Measurements from ENCODE around the gene ALDH1L1. TPM values are rescaled to one million over a fixed set of nuclear protein-coding genes. Genes with fewer than 3 reads are reported as not detected.

Gene ALDH1L1
- total RNA-seq, 1 experiment from 2014 or later = 0.36 TPM

DNA sequence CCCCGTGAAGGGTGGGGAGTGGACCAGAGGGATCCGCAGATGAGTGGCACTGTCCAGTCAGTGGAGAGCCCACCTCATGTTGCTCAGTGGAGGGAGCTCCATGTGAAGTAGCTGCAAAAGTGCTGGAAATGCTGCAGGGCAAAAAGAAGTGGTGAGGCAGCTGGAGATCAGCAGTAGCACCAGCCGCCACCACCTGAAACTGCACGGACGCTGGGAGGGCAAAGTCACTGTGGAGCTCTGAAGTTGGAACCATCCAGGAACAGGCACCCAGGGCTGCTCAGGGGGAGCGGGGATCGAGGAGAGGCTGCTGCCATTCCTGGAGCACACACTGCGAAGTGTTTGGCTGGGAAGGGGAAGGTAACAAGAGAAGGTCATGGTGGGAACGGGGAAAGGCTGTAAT lies 6.4 kb upstream of the ALDH1L1 start:
- CTCF ChIA-PET = interaction anchor here (0.6 to 1.2 kb wide), 2 partner anchors 11 to 54 kb away, joined by 3 read pairs; no protein-coding TSS in a partner anchor

DNA sequence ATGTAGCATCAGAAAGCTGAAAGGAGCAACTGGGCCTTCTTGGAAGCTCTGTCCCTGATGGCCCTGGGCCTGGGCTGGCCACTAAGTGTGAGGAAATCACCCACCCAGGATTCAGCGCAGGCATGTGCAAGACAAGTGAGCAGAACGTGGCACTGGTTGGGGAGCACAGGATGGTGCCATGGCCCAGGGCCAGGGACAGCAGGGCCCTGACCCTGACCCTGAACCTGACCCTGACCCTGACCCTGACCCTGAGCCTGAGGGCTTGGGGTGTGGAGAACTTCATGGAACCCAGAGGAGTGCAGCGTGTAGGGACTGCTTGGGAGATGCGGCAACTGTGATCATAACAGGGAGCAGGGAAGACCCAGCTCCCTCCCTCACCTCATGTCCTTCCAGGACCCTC lies 5.9 kb upstream of the ALDH1L1 start:
- CTCF ChIA-PET = interaction anchor here (0.6 to 1.2 kb wide), 2 partner anchors 12 to 54 kb away, joined by 3 read pairs; no protein-coding TSS in a partner anchor
- no peak for ATAC-seq

More for the DNA sequence above, 6.4 kb upstream of the ALDH1L1 start:
- intact Hi-C loops (cut with micrococcal nuclease; ENCODE audit: unreplicated experiment) (no loop called here), in situ Hi-C loops (cut with HindIII; ENCODE audit: low pct_unique_long_range_greater_than_20kb, low sequenced_read_pairs) (no loop called here)
- no peak for TF ChIP-seq TCF7L2 (IDR thresholded peaks at IDR 0.05; ENCODE audit: low read depth, low read length)
- TF ChIP-seq, protein P1, sequence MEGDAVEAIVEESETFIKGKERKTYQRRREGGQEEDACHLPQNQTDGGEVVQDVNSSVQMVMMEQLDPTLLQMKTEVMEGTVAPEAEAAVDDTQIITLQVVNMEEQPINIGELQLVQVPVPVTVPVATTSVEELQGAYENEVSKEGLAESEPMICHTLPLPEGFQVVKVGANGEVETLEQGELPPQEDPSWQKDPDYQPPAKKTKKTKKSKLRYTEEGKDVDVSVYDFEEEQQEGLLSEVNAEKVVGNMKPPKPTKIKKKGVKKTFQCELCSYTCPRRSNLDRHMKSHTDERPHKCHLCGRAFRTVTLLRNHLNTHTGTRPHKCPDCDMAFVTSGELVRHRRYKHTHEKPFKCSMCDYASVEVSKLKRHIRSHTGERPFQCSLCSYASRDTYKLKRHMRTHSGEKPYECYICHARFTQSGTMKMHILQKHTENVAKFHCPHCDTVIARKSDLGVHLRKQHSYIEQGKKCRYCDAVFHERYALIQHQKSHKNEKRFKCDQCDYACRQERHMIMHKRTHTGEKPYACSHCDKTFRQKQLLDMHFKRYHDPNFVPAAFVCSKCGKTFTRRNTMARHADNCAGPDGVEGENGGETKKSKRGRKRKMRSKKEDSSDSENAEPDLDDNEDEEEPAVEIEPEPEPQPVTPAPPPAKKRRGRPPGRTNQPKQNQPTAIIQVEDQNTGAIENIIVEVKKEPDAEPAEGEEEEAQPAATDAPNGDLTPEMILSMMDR (IDR thresholded peaks at IDR 0.05) = no peak
- TF ChIP-seq SIN3A (IDR thresholded peaks at IDR 0.05; ENCODE audit: borderline replicate concordance, insufficient read depth, low read depth, low read length) = no peak
- no peak for TF ChIP-seq POLR2AphosphoS5 (IDR thresholded peaks at IDR 0.05; ENCODE audit: low read depth, low read length)
- TF ChIP-seq, protein P2, sequence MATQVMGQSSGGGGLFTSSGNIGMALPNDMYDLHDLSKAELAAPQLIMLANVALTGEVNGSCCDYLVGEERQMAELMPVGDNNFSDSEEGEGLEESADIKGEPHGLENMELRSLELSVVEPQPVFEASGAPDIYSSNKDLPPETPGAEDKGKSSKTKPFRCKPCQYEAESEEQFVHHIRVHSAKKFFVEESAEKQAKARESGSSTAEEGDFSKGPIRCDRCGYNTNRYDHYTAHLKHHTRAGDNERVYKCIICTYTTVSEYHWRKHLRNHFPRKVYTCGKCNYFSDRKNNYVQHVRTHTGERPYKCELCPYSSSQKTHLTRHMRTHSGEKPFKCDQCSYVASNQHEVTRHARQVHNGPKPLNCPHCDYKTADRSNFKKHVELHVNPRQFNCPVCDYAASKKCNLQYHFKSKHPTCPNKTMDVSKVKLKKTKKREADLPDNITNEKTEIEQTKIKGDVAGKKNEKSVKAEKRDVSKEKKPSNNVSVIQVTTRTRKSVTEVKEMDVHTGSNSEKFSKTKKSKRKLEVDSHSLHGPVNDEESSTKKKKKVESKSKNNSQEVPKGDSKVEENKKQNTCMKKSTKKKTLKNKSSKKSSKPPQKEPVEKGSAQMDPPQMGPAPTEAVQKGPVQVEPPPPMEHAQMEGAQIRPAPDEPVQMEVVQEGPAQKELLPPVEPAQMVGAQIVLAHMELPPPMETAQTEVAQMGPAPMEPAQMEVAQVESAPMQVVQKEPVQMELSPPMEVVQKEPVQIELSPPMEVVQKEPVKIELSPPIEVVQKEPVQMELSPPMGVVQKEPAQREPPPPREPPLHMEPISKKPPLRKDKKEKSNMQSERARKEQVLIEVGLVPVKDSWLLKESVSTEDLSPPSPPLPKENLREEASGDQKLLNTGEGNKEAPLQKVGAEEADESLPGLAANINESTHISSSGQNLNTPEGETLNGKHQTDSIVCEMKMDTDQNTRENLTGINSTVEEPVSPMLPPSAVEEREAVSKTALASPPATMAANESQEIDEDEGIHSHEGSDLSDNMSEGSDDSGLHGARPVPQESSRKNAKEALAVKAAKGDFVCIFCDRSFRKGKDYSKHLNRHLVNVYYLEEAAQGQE (IDR thresholded peaks at IDR 0.05; ENCODE audit: insufficient read depth in 1 of 2, low read depth in 2 of 2, low read length in 1 of 2) = no peak
- no peaks in the 10 kb centered on the region for H3K9me3 ChIP-seq (ENCODE audit: control insufficient read depth, insufficient read depth, low read depth, low read length)
- H3K4me3 ChIP-seq (ENCODE audit: low read depth in 2 of 2, low read length in 2 of 2) = no peak overlapping the region
- H3K36me3 ChIP-seq (ENCODE audit: control insufficient read depth, insufficient read depth, low read length) = no peaks in the 10 kb centered on the region
- DNase-seq (ENCODE audit: low read depth, low spot score) (no peak), ATAC-seq (no peak)
- H3K27ac ChIP-seq (ENCODE audit: low read length) = no peak overlapping the region
- H3K4me1 ChIP-seq (ENCODE audit: control insufficient read depth, insufficient read depth, low read length) = no peaks in the 10 kb centered on the region
- H3K27me3 ChIP-seq (ENCODE audit: control insufficient read depth, insufficient read depth, low read length) = peaks cover 15% of the 10 kb centered on the region
- POLR2A ChIA-PET = no interaction called here
- no TSS peak for BruUV-seq (replicated peaks)

More for the DNA sequence above, 5.9 kb upstream of the ALDH1L1 start:
- no peak overlapping the region for H3K4me3 ChIP-seq (ENCODE audit: low read depth in 2 of 2, low read length in 2 of 2)
- POLR2A ChIA-PET = no interaction called here
- H3K36me3 ChIP-seq (ENCODE audit: control insufficient read depth, insufficient read depth, low read length) = no peaks in the 10 kb centered on the region
- H3K27me3 ChIP-seq (ENCODE audit: control insufficient read depth, insufficient read depth, low read length) = peaks cover 15% of the 10 kb centered on the region
- H3K27ac ChIP-seq (ENCODE audit: low read length) = no peak overlapping the region
- no peaks in the 10 kb centered on the region for H3K9me3 ChIP-seq (ENCODE audit: control insufficient read depth, insufficient read depth, low read depth, low read length)
- intact Hi-C loops (cut with micrococcal nuclease; ENCODE audit: unreplicated experiment) (no loop called here), in situ Hi-C loops (cut with HindIII; ENCODE audit: low pct_unique_long_range_greater_than_20kb, low sequenced_read_pairs) (no loop called here)
- TF ChIP-seq SIN3A (IDR thresholded peaks at IDR 0.05; ENCODE audit: borderline replicate concordance, insufficient read depth, low read depth, low read length) (no peak), POLR2AphosphoS5 (IDR thresholded peaks at IDR 0.05; ENCODE audit: low read depth, low read length) (no peak), TCF7L2 (IDR thresholded peaks at IDR 0.05; ENCODE audit: low read depth, low read length) (no peak)
- TF ChIP-seq, protein P1 (IDR thresholded peaks at IDR 0.05) = no peak
- TF ChIP-seq, protein P2 (IDR thresholded peaks at IDR 0.05; ENCODE audit: insufficient read depth in 1 of 2, low read depth in 2 of 2, low read length in 1 of 2) = no peak
- H3K4me1 ChIP-seq (ENCODE audit: control insufficient read depth, insufficient read depth, low read length) = no peaks in the 10 kb centered on the region
- no TSS peak for BruUV-seq (replicated peaks)
- no peak for DNase-seq (ENCODE audit: low read depth, low spot score)
